Endodermal cell (in vitro differentiated cells): ENCODE measurements around the gene PRR14L. TPM values are rescaled to one million over a fixed set of nuclear protein-coding genes. Genes with fewer than 3 reads are reported as not detected.
"Not testable (repeated sequence)": the region's sequence is repeated elsewhere in the genome, so short reads cannot be mapped to it uniquely, and the experiment has no call there.

ENCODE experiments used
- DNase-seq: peaks from one replicate; pipeline ENCODE4 v3.0.0-alpha.2; 2017
- H3K27ac ChIP-seq: 2 replicates; pipeline ENCODE4 v1.5.1; 2013; ENCODE audit warnings: mild to moderate bottlenecking, low read depth, low read length, moderate library complexity
- H3K27me3 ChIP-seq: 2 replicates; pipeline ENCODE4 v1.6.1; 2013; ENCODE audit warnings: mild to moderate bottlenecking, low read length, moderate library complexity; ENCODE audit not compliant: insufficient read depth, control insufficient read depth, poor library complexity, severe bottlenecking
- H3K36me3 ChIP-seq: 2 replicates; pipeline ENCODE4 v1.7.0; 2013; ENCODE audit warnings: mild to moderate bottlenecking, low read length, moderate library complexity; ENCODE audit not compliant: control insufficient read depth, insufficient read depth
- H3K4me1 ChIP-seq: one replicate; pipeline ENCODE4 v1.7.0; 2013; ENCODE audit warnings: low read length; ENCODE audit not compliant: control insufficient read depth, insufficient read depth
- H3K4me3 ChIP-seq: 2 replicates; pipeline ENCODE4 v1.5.1; 2013; ENCODE audit warnings: mild to moderate bottlenecking, low read length, moderate library complexity
- H3K9ac ChIP-seq: 2 replicates; pipeline ENCODE4 v1.6.1; 2013; ENCODE audit warnings: mild to moderate bottlenecking, low read length, moderate library complexity; ENCODE audit not compliant: poor library complexity, severe bottlenecking; ENCODE audit errors: extremely low read depth
- H3K9me3 ChIP-seq: 2 replicates; pipeline ENCODE4 v1.6.1; 2013; ENCODE audit warnings: mild to moderate bottlenecking, low read length, moderate library complexity; ENCODE audit not compliant: control insufficient read depth
- H3K27ac Mint-ChIP-seq: 2 replicates; pipeline ENCODE4 v1.8.0; 2020; ENCODE audit warnings: mixed read lengths
- H3K27me3 Mint-ChIP-seq: 2 replicates; pipeline ENCODE4 v1.8.0; 2021; ENCODE audit warnings: mild to moderate bottlenecking, mixed read lengths; ENCODE audit not compliant: insufficient read depth
- H3K36me3 Mint-ChIP-seq: 2 replicates; pipeline ENCODE4 v1.8.0; 2020; ENCODE audit warnings: low read depth, mixed read lengths
- H3K4me1 Mint-ChIP-seq: 2 replicates; pipeline ENCODE4 v1.8.0; 2020; ENCODE audit warnings: mixed read lengths
- H3K4me3 Mint-ChIP-seq: 2 replicates; pipeline ENCODE4 v1.8.0; 2020; ENCODE audit warnings: mild to moderate bottlenecking, moderate library complexity, mixed read lengths
- H3K9me3 Mint-ChIP-seq: 2 replicates; pipeline ENCODE4 v1.8.0; 2020; ENCODE audit warnings: mild to moderate bottlenecking, mixed read lengths
- WGBS, 2 experiments: methylation state at CpG; one replicate each; pipeline versions ENCODE4 v1.1.5 to v1.1.7; 2013; ENCODE audit warnings: missing lambda C conversion rate in 2 of 2, mixed read lengths in 1 of 2; ENCODE audit not compliant: insufficient coverage in 1 of 2, insufficient read length in 1 of 2; 5-methylcytosine and 5-hydroxymethylcytosine counted together
- total RNA-seq, 2 donors: library from RNA; stranded (reverse); fragmentation: NEBNext Ultra II Directional in 1 of 2; extraction: Animal tissue kit (Norgen Biotek cat#: 25700) in 1 of 2; gene quantifications; 2 replicates in 1 of 2; 3 replicates in 1 of 2; pipeline ENCODE4 v1.2.1, GENCODE V29; 2021
- TF ChIP-seq, protein P1 (sequence below): fragments of 200-600 bp; sonication (generic); conservative IDR thresholded peaks from 2 replicates; pipeline ENCODE4 v1.5.0; 2021; ENCODE audit warnings: antibody characterized with exemption, mild to moderate bottlenecking

PRR14L gene
- total RNA-seq, 2 donors from 2014 or later, result 105 to 131 TPM

DNA sequence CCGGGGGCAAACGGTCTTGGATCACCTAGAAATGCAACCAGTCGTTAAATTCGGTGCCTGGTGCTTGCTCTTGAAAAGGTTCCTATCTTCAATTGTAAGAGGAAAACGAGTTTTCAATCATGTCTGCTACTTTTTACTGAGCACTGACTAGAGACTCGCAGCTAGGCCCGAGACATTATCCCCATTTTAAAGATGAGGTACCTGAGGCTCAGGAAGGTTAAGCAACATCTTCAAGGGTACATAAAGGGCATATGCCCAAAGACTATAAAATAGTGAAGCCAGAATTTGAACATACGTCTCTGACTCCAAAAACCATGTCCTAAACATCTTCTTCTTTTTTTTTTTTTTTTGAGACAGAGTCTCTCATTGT is 87.3 kb downstream of the PRR14L start:
- H3K4me3 Mint-ChIP-seq, result peak overlapping the region; percentile 95
- peaks cover 5% of the 10 kb centered on the region for H3K4me1 Mint-ChIP-seq
- Histone ChIP-seq H3K36me3 (peaks cover 4% of the 10 kb centered on the region), H3K9me3 (no peaks in the 10 kb centered on the region), H3K27ac (no peak overlapping the region), H3K4me3 (peak overlapping the region; percentile 98), H3K4me1 (no peaks in the 10 kb centered on the region), H3K9ac (peak overlapping the region; percentile 27), H3K27me3 (no peaks in the 10 kb centered on the region)
- TF ChIP-seq, protein P1, sequence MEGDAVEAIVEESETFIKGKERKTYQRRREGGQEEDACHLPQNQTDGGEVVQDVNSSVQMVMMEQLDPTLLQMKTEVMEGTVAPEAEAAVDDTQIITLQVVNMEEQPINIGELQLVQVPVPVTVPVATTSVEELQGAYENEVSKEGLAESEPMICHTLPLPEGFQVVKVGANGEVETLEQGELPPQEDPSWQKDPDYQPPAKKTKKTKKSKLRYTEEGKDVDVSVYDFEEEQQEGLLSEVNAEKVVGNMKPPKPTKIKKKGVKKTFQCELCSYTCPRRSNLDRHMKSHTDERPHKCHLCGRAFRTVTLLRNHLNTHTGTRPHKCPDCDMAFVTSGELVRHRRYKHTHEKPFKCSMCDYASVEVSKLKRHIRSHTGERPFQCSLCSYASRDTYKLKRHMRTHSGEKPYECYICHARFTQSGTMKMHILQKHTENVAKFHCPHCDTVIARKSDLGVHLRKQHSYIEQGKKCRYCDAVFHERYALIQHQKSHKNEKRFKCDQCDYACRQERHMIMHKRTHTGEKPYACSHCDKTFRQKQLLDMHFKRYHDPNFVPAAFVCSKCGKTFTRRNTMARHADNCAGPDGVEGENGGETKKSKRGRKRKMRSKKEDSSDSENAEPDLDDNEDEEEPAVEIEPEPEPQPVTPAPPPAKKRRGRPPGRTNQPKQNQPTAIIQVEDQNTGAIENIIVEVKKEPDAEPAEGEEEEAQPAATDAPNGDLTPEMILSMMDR, result no peak
- WGBS, 2 experiments, result 70 to 72% methylated on average over 8 of the region's 8 CpGs
- H3K36me3 Mint-ChIP-seq, result peaks cover 4% of the 10 kb centered on the region
- H3K27ac Mint-ChIP-seq, result peak overlapping the region; percentile 99
- no peaks in the 10 kb centered on the region for H3K9me3 Mint-ChIP-seq
- no peaks in the 10 kb centered on the region for H3K27me3 Mint-ChIP-seq
- no peak for DNase-seq

DNA sequence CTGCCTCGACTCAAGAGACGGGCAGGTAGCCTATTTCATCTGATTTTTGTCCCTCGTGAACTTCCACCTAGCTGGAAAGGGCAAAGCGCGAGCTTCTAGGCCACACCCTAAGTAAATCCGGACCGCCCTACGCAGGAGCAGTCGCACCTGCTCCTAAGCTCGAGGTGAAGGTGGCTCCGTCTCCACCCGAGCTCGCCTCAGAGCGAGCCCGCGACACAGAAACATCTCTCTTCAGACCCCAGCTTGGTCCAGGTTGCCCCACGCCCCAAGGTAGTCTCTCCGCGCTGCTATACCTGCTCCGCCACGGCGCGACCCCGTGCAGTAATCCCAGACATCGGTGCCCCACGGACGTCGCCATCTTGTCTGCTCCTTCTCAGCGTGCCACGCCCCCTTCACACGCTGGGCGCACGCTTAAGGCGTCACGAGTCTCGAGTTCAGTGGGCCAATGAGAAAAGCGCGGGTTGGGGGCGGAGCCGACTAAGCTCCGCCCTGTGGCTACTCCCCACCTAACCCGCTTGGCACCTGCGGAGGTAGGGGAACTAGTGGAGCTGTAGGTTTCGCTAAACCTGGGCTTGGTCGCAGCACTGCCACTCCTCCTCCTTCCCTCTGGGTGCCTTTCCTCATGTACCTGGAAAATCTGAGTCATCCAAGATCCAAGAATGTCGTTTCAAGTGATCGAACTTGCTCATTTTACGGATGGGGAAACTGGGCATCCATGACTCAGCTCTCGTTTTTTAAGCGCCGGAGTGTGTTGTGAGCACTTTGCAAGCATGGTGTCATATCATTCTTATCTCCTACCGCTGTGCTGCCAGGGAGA is 87.9 kb downstream of the PRR14L start, which contains the start of gene PISD:
Gene PISD (minus strand): TSS at position 365 of the 817 bp plus-strand sequence. CDS start 7 bp downstream, at position 358.
- Mint-ChIP-seq H3K36me3 (peaks cover 4% of the 10 kb centered on the region), H3K9me3 (no peaks in the 10 kb centered on the region), H3K4me3 (peak within 1 kb of the TSS; percentile 95), H3K4me1 (peaks cover 5% of the 10 kb centered on the region), H3K27ac (peak within 1 kb of the TSS; percentile 99), H3K27me3 (no peaks in the 10 kb centered on the region)
- Histone ChIP-seq H3K36me3 (peaks cover 4% of the 10 kb centered on the region), H3K4me1 (no peaks in the 10 kb centered on the region), H3K27ac (no peak within 1 kb of the TSS), H3K9me3 (no peaks in the 10 kb centered on the region), H3K27me3 (no peaks in the 10 kb centered on the region), H3K9ac (peak within 1 kb of the TSS; percentile 73), H3K4me3 (peak within 1 kb of the TSS; percentile 98)
- TF ChIP-seq, protein P1, result no peak
- peak; percentile 99 for DNase-seq
- WGBS, 2 experiments, result 6 to 11% methylated on average over 31 to 52 of the region's 52 CpGs

DNA sequence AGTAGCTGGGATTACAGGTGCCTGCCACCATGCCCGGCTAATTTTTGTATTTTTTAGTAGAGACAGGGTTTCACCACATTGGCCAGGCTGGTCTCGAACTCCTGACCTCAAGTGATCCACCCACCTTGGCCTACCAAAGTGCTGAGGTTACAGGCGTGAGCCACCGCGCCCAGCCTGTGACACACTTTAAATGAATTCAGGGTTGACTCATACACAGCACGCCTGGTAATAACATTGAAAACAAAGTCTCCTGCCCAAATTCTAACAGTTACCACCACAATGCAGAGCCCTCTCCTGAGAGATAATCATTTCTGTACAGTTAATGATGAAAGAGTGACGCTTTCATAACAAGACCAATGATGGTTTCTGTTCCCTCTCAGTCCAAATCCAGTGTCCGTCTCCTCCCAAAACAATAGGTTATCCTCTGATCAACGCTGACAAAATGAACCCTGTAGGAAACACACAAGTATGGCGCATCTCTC is 89.0 kb downstream of the PRR14L start:
- Mint-ChIP-seq H3K27ac (peak overlapping the region; percentile 99), H3K4me3 (peak overlapping the region; percentile 95)
- H3K36me3 Mint-ChIP-seq, H3K4me1 Mint-ChIP-seq, H3K9me3 Mint-ChIP-seq, H3K9me3 ChIP-seq, DNase-seq, H3K27me3 ChIP-seq, H3K36me3 ChIP-seq, H3K4me1 ChIP-seq, H3K27ac ChIP-seq, H3K27me3 Mint-ChIP-seq: not testable (repeated sequence)
- H3K9ac ChIP-seq, result peak overlapping the region; percentile 73
- WGBS, 2 experiments, result 68 to 71% methylated on average over 8 to 9 of the region's 10 CpGs
- peak overlapping the region; percentile 98 for H3K4me3 ChIP-seq
